ENCODE results near the gene KIAA0825. TPM values are rescaled to one million over a fixed set of nuclear protein-coding genes. Genes with fewer than 3 reads are reported as not detected.

KIAA0825 gene
- total RNA-seq, 4 donors from 2014 or later = 1.8 to 3.4 (median 2.6) TPM

GRCh38 chr5:94469894-94470329 is 148.5 kb downstream of the KIAA0825 start:
- TF ChIP-seq CTCF (IDR thresholded peaks at IDR 0.05) (no peak), POLR2A (IDR thresholded peaks at IDR 0.05) (no peak)
- 63 to 71% methylated on average over 5 of the region's 5 CpGs for WGBS, 2 donors
- DNase-seq = no peak
- Histone ChIP-seq H3K27me3 (no peaks in the 10 kb centered on the region), H3K9me3 (no peaks in the 10 kb centered on the region), H3K36me3 (no peaks in the 10 kb centered on the region), H3K4me3 (no peak overlapping the region), H3K4me1 (no peaks in the 10 kb centered on the region), H3K27ac (no peak overlapping the region)
- intact Hi-C loops (cut with DNase I) = no loop called here

- TF ChIP-seq CTCF (IDR thresholded peaks at IDR 0.05) (no peak), POLR2A (IDR thresholded peaks at IDR 0.05) (no peak)
- H3K27ac ChIP-seq = no peak overlapping the region
- no peak overlapping the region for H3K4me3 ChIP-seq
- no peaks in the 10 kb centered on the region for H3K36me3 ChIP-seq
- WGBS, 2 donors = 85 to 91% methylated on average over 5 of the region's 5 CpGs
- H3K4me1 ChIP-seq = no peaks in the 10 kb centered on the region
- intact Hi-C loops (cut with DNase I) = no loop called here
- H3K9me3 ChIP-seq = no peaks in the 10 kb centered on the region
- H3K27me3 ChIP-seq = no peaks in the 10 kb centered on the region
- DNase-seq = no peak
These were observed 150.2 kb downstream of the KIAA0825 start for GRCh38 chr5:94467954-94468930.

- Histone ChIP-seq H3K27me3 (no peaks in the 10 kb centered on the region), H3K36me3 (no peaks in the 10 kb centered on the region), H3K4me1 (no peaks in the 10 kb centered on the region), H3K27ac (no peak overlapping the region), H3K4me3 (no peak overlapping the region), H3K9me3 (no peaks in the 10 kb centered on the region)
- intact Hi-C loops (cut with DNase I) = no loop called here
- DNase-seq = no peak
- no peak for TF ChIP-seq POLR2A (IDR thresholded peaks at IDR 0.05)
- TF ChIP-seq CTCF (IDR thresholded peaks at IDR 0.05) = no peak
- WGBS, 2 donors = 80 to 94% methylated on average over 3 of the region's 3 CpGs
These were observed 151.0 kb downstream of the KIAA0825 start for GRCh38 chr5:94467346-94467953.

- TF ChIP-seq CTCF (IDR thresholded peaks at IDR 0.05) = no peak
- TF ChIP-seq POLR2A (IDR thresholded peaks at IDR 0.05) = no peak
- WGBS, 2 donors = 45 to 47% methylated on average over 2 of the region's 2 CpGs
- Histone ChIP-seq H3K9me3 (no peaks in the 10 kb centered on the region), H3K27me3 (no peaks in the 10 kb centered on the region), H3K36me3 (no peaks in the 10 kb centered on the region), H3K27ac (no peak overlapping the region), H3K4me1 (no peaks in the 10 kb centered on the region), H3K4me3 (no peak overlapping the region)
- DNase-seq = no peak
- intact Hi-C loops (cut with DNase I) = no loop called here
These were observed 154.7 kb downstream of the KIAA0825 start for GRCh38 chr5:94463739-94464138.

- intact Hi-C loops (cut with DNase I) = no loop called here
- Histone ChIP-seq H3K9me3 (no peaks in the 10 kb centered on the region), H3K4me1 (no peaks in the 10 kb centered on the region), H3K36me3 (no peaks in the 10 kb centered on the region), H3K4me3 (no peak overlapping the region), H3K27me3 (no peaks in the 10 kb centered on the region), H3K27ac (no peak overlapping the region)
- no peak for DNase-seq
- TF ChIP-seq POLR2A (IDR thresholded peaks at IDR 0.05) = no peak
- no peak for TF ChIP-seq CTCF (IDR thresholded peaks at IDR 0.05)
- WGBS, 2 donors = 80 to 81% methylated on average over 4 of the region's 4 CpGs
These were observed 157.3 kb downstream of the KIAA0825 start for GRCh38 chr5:94461131-94461530.

Data from esophagus squamous epithelium (tissue), 5 donors.